Activated CD8-positive, alpha-beta memory T cell treated with anti-CD3 and anti-CD28 coated beads, Interleukin-2, amount 10 ng/mL, durations not matched to agents 7 days and 5 days (primary cell): ENCODE results near the gene MORF4L1. TPM values are rescaled to one million over a fixed set of nuclear protein-coding genes. Genes with fewer than 3 reads are reported as not detected.

ENCODE experiments used
- ATAC-seq: fragments of 150-1000 bp; cut with Tn5 transposase; one replicate; pipeline ENCODE4 v1.10.0; 2021; ENCODE audit warnings: moderate library complexity
- CTCF ChIA-PET: fragments of 350-600 bp; sonication (Branson Sonifier 250); formaldehyde crosslinking; loops from one replicate; lab custom pipeline; 2021; ENCODE audit warnings: antibody characterized with exemption; lab: Charles Lee
- DNase-seq: peaks from one replicate; pipeline ENCODE4 v3.0.0-alpha.2; 2020
- H3K27ac Mint-ChIP-seq: one replicate; pipeline ENCODE4 v1.8.0; 2021; ENCODE audit warnings: mild to moderate bottlenecking, mixed read lengths
- H3K27me3 Mint-ChIP-seq: one replicate; pipeline ENCODE4 v1.8.0; 2021; ENCODE audit warnings: mixed read lengths
- H3K36me3 Mint-ChIP-seq: one replicate; pipeline ENCODE4 v1.8.0; 2021; ENCODE audit warnings: mild to moderate bottlenecking, mixed read lengths
- H3K4me1 Mint-ChIP-seq: one replicate; pipeline ENCODE4 v1.8.0; 2021; ENCODE audit warnings: mixed read lengths
- H3K4me3 Mint-ChIP-seq: one replicate; pipeline ENCODE4 v1.8.0; 2021; ENCODE audit warnings: mild to moderate bottlenecking, moderate library complexity, mixed read lengths
- H3K9me3 Mint-ChIP-seq: one replicate; pipeline ENCODE4 v1.8.0; 2022; ENCODE audit warnings: low read depth, mixed read lengths
- total RNA-seq, 2 experiments: library from RNA; stranded (reverse); gene quantifications; one replicate each; pipeline ENCODE4 v1.2.3, GENCODE V29; 2021

Gene MORF4L1
- total RNA-seq, 2 experiments from 2014 or later: 235 to 275 TPM

- Mint-ChIP-seq H3K4me3 (peak overlapping the region; percentile 22), H3K36me3 (peaks cover 7% of the 10 kb centered on the region), H3K9me3 (no peaks in the 10 kb centered on the region), H3K27me3 (peaks cover 12% of the 10 kb centered on the region), H3K27ac (peak overlapping the region; percentile 63), H3K4me1 (peaks cover 36% of the 10 kb centered on the region)
- CTCF ChIA-PET: interaction anchor here (0.5 kb wide), 1 partner anchor 34 kb away, joined by 3 read pairs; no protein-coding TSS in a partner anchor
- DNase-seq: peak; percentile 55
- peak; percentile 73 for ATAC-seq
Observed at GRCh38 chr15:78938658-78939488, 66.2 kb downstream of the MORF4L1 start.

DNA sequence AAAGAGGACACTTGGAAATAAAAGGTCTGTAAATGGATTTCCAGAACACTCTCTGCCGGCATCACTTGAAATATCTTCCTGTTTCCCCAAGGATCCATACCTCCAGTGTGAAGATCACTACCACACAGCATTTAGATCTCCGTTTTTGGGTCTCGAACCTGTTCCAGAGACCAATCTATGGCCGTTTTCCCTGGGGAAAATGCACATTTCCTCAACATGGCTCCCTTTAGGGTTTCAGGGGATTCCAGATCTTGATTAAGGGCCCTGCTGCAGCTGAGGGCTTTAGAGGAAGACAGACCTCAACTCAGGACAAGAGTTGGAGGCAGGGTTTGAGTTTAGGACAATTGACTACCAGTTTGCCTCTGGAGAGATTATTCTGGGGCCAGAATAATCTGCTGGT is 70.1 kb downstream of the MORF4L1 start:
- ATAC-seq: no peak
- Mint-ChIP-seq H3K27ac (no peak overlapping the region), H3K36me3 (peaks cover 7% of the 10 kb centered on the region), H3K9me3 (no peaks in the 10 kb centered on the region), H3K27me3 (peaks cover 25% of the 10 kb centered on the region), H3K4me3 (no peak overlapping the region), H3K4me1 (peaks cover 19% of the 10 kb centered on the region)
- no peak for DNase-seq
- CTCF ChIA-PET: no interaction called here

DNA sequence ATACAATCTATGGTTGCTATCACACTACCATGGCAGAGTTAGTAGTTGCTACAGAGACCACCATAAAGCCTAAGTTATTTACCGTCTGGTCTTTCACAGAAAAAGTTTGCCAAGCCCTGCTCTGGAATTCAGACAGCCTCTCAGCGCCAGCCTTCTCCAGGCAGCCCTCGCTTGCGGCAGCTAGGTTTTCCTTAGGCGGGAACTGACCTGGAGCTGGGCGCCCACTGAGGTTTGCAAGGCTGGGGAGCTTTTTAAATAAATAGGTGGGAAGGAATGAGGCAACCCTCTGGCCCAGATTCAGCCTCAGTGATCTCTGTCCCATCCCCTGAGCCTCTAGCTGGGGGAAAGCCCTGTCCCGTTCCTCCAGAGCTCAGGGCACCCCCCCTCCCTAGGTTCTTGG is 71.0 kb downstream of the MORF4L1 start:
- DNase-seq (no peak), ATAC-seq (no peak)
- Mint-ChIP-seq H3K36me3 (peaks cover 2% of the 10 kb centered on the region), H3K9me3 (no peaks in the 10 kb centered on the region), H3K27ac (no peak overlapping the region), H3K4me3 (peak overlapping the region; percentile 67), H3K27me3 (peaks cover 23% of the 10 kb centered on the region), H3K4me1 (peaks cover 11% of the 10 kb centered on the region)
- CTCF ChIA-PET: interaction anchor here (0.6 to 1.9 kb wide), 2 partner anchors 56 to 63 kb away, joined by 3 to 6 read pairs; no protein-coding TSS in a partner anchor

GRCh38 chr15:78944202-78944625 is 71.5 kb downstream of the MORF4L1 start:
- Mint-ChIP-seq H3K36me3 (peaks cover 2% of the 10 kb centered on the region), H3K27ac (no peak overlapping the region), H3K9me3 (no peaks in the 10 kb centered on the region), H3K4me3 (peak overlapping the region; percentile 67), H3K4me1 (peaks cover 6% of the 10 kb centered on the region), H3K27me3 (peaks cover 23% of the 10 kb centered on the region)
- ATAC-seq (no peak), DNase-seq (no peak)
- CTCF ChIA-PET: interaction anchor here (1.9 kb wide), 1 partner anchor 62 kb away, joined by 6 read pairs; no protein-coding TSS in a partner anchor

DNA sequence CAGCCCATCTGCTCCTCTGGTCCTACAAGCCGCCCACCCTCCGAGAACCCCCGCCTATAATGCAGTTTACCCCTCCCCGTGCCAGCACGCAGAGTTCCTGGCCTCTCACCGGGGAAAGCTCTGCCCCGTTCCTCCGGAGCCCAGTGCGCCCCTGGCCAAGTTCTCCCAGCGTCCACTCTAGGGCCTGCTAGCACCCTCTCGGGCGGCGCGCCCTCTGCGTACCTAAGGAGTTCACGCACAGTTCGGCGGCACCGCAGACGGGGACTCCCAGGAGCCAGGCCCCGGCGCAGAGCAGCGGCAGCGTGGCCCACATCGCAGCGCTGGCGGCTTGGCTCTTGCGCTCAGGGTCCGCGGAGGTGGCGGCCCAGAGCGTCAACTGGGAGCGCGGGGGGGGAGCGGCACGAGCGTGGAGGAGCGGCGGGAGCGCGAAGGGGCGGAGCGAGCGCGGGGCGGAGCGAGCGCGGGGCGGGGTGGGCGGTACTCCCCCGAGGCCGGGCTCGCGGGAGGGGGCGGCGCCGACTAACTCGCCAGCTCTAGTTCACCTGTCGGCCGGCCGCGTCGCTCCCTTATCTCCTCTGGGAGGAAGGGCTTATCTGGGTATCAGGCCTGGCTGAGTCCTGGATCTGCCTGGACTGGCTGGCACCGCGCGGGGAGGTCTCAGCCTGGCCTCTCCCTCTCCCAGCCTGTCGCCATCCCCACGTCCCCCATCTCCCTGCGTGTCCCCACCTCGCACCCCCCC is 72.1 kb downstream of the MORF4L1 start, which contains the start of gene CTSH:
TSS of gene CTSH (minus strand) at position 378 of the 739 bp plus-strand sequence. CDS start at position 313, 65 bp downstream.
- DNase-seq (peak; percentile 73), ATAC-seq (peak; percentile 95)
- CTCF ChIA-PET: interaction anchor here (1.9 kb wide), 1 partner anchor 62 kb away, joined by 6 read pairs; no protein-coding TSS in a partner anchor
- peaks cover 23% of the 10 kb centered on the region for H3K27me3 Mint-ChIP-seq
- H3K36me3 Mint-ChIP-seq: peaks cover 2% of the 10 kb centered on the region
- H3K9me3 Mint-ChIP-seq: no peaks in the 10 kb centered on the region
- H3K27ac Mint-ChIP-seq: no peak within 1 kb of the TSS
- peaks cover 1% of the 10 kb centered on the region for H3K4me1 Mint-ChIP-seq
- H3K4me3 Mint-ChIP-seq: peak within 1 kb of the TSS; percentile 67

DNA sequence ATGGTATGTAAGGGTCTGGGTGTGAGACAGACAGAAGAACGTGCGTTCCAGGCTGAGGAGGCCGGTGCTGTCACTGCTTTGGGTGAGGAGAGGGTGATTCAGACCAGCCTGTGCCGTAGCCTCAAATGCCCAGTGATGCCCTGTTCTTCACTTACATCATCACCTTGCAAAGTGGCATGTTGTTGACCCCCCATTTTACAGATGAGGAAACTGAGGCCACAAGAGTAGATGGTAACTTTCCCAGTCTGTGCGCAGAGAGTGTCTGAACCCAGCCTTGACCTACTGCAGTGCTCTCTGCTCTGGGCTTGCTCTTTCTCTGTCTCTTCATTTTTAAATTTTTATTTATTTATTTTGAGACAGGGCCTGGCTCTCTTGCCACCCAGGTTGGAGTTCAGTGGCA is 73.8 kb downstream of the MORF4L1 start:
- H3K4me3 Mint-ChIP-seq: no peak overlapping the region
- peaks cover 5% of the 10 kb centered on the region for H3K4me1 Mint-ChIP-seq
- ATAC-seq: no peak
- H3K27ac Mint-ChIP-seq: no peak overlapping the region
- H3K9me3 Mint-ChIP-seq: no peaks in the 10 kb centered on the region
- CTCF ChIA-PET: interaction anchor here (1.1 to 1.2 kb wide), 2 partner anchors 11 to 31 kb away, joined by 3 read pairs; no protein-coding TSS in a partner anchor
- peaks cover 2% of the 10 kb centered on the region for H3K36me3 Mint-ChIP-seq
- DNase-seq: no peak
- peaks cover 23% of the 10 kb centered on the region for H3K27me3 Mint-ChIP-seq

- Mint-ChIP-seq H3K27me3 (peaks cover 20% of the 10 kb centered on the region), H3K4me3 (no peak overlapping the region), H3K27ac (no peak overlapping the region), H3K4me1 (peaks cover 9% of the 10 kb centered on the region), H3K36me3 (no peaks in the 10 kb centered on the region), H3K9me3 (no peaks in the 10 kb centered on the region)
- DNase-seq (no peak), ATAC-seq (no peak)
- CTCF ChIA-PET: no interaction called here
Observed at GRCh38 chr15:78947506-78947905, 74.8 kb downstream of the MORF4L1 start.

Other genes starting within 250 kb of the MORF4L1 start
- gene CHRNB4, start 231.7 kb upstream of the MORF4L1 start, total RNA-seq: not detected
- gene ADAMTS7, start 61.4 kb upstream of the MORF4L1 start, total RNA-seq: under 1 TPM; 0.18 to 0.28 TPM
- gene CTSH, start 72.2 kb downstream of the MORF4L1 start, total RNA-seq: 10 to 100 TPM; 33.9 to 48.1 TPM
- gene RASGRF1, start 217.9 kb downstream of the MORF4L1 start, total RNA-seq: under 1 TPM in 1 of 2 experiments, not detected in 1; 0.02 TPM